Fibroblast of lung (primary cell): ENCODE data around the gene KAT2B. TPM values are rescaled to one million over a fixed set of nuclear protein-coding genes. Genes with fewer than 3 reads are reported as not detected.

Experiments
- DNase-seq, 2 donors: peaks; one replicate each; pipeline versions ENCODE4 v3.0.0 to v3.0.0-alpha.2; 2010; ENCODE audit warnings: low read depth in 2 of 2
- H2AFZ ChIP-seq: 2 replicates; pipeline ENCODE4 v1.5.1; 2012; ENCODE audit warnings: low read length, control low read depth, inconsistent platforms
- H3K27ac ChIP-seq: 2 replicates; pipeline ENCODE4 v1.5.1; 2011; ENCODE audit warnings: low read length, control low read depth; ENCODE audit not compliant: insufficient read depth
- H3K27me3 ChIP-seq: 2 replicates; pipeline ENCODE4 v1.5.1; 2011; ENCODE audit warnings: mild to moderate bottlenecking, low read length; ENCODE audit not compliant: control insufficient read depth, insufficient read depth
- H3K36me3 ChIP-seq: 2 replicates; pipeline ENCODE4 v1.5.1; 2011; ENCODE audit warnings: low read length; ENCODE audit not compliant: control insufficient read depth, insufficient read depth
- H3K4me1 ChIP-seq: 2 replicates; pipeline ENCODE4 v1.5.1; 2011; ENCODE audit warnings: low read length; ENCODE audit not compliant: control insufficient read depth, insufficient read depth; ENCODE audit errors: extremely low read depth
- H3K4me2 ChIP-seq: 2 replicates; pipeline ENCODE4 v1.5.1; 2011; ENCODE audit warnings: low read length, control low read depth; ENCODE audit not compliant: insufficient read depth; ENCODE audit errors: extremely low read depth
- H3K4me3 ChIP-seq, 4 experiments: fragments of 200-600 bp in 1 of 4; sonication (generic) in 1 of 4; replicated peaks in 1 of 4; 2 replicates each; pipeline ENCODE4 v1.5.1; 2011 to 2016; ENCODE audit warnings: low read length in 4 of 4, low read depth in 3 of 4, mild to moderate bottlenecking in 3 of 4, control low read depth in 2 of 4, inconsistent platforms in 1 of 4, mixed read lengths in 1 of 4; ENCODE audit not compliant: insufficient read depth in 1 of 4; ENCODE audit errors: control extremely low read depth in 1 of 4
- H3K79me2 ChIP-seq: 2 replicates; pipeline ENCODE4 v1.5.1; 2012; ENCODE audit warnings: mild to moderate bottlenecking, low read length, inconsistent platforms; ENCODE audit not compliant: control insufficient read depth, insufficient read depth
- H3K9ac ChIP-seq: 2 replicates; pipeline ENCODE4 v1.5.1; 2011; ENCODE audit warnings: mild to moderate bottlenecking, low read length, control low read depth; ENCODE audit not compliant: insufficient read depth
- H3K9me3 ChIP-seq: 2 replicates; pipeline ENCODE4 v1.5.1; 2012; ENCODE audit warnings: low read depth, low read length; ENCODE audit not compliant: control insufficient read depth, insufficient read depth
- H4K20me1 ChIP-seq: 2 replicates; pipeline ENCODE4 v1.5.1; 2011; ENCODE audit warnings: low read length; ENCODE audit not compliant: control insufficient read depth, insufficient read depth; ENCODE audit errors: extremely low read depth
- CTCF ChIP-seq, 2 donors: IDR thresholded peaks in 1 of 2; conservative IDR thresholded peaks in 1 of 2; 1 replicate in 1 of 2; 2 replicates in 1 of 2; pipeline ENCODE4 v1.5.1; 2011 to 2012; ENCODE audit warnings: low read length in 2 of 2, control low read depth in 1 of 2, inconsistent platforms in 1 of 2, low read depth in 1 of 2, mild to moderate bottlenecking in 1 of 2
- EZH2 ChIP-seq: IDR thresholded peaks from 2 replicates; pipeline ENCODE4 v1.5.1; 2012; ENCODE audit warnings: low read length, control low read depth, mild to moderate bottlenecking; ENCODE audit errors: missing control alignments
- polyA plus RNA-seq, 2 donors: library from polyadenylated mRNA; depleted of rRNA in 1 of 2; stranded (reverse) in 1 of 2; unstranded in 1 of 2; fragments of >200 nt; gene quantifications; 2 replicates each; pipeline ENCODE4 v1.2.1, GENCODE V29; 2011 to 2012; ENCODE audit warnings: missing spikeins in 1 of 2
- total RNA-seq: library from RNA; depleted of rRNA; stranded (reverse); fragments of >200 nt; gene quantifications from 2 replicates; pipeline ENCODE4 v1.2.1, GENCODE V29; 2014

KAT2B gene
- total and polyA plus RNA-seq, 2 donors (not counting 1 experiment from before 2014, with no cell fraction given) = 9.1 to 14.7 TPM

- Histone ChIP-seq H3K36me3 (no peaks in the 10 kb centered on the region), H4K20me1 (no peaks in the 10 kb centered on the region), H3K4me1 (no peaks in the 10 kb centered on the region), H3K4me3 (no peak overlapping the region), H3K27ac (no peak overlapping the region), H3K9ac (no peak overlapping the region), H3K27me3 (no peaks in the 10 kb centered on the region), H3K79me2 (no peaks in the 10 kb centered on the region), H2AFZ (no peak overlapping the region), H3K9me3 (no peaks in the 10 kb centered on the region), H3K4me2 (no peak overlapping the region)
- no peak for TF ChIP-seq CTCF (conservative IDR thresholded peaks at IDR 0.05 in 1 of 2, IDR thresholded peaks at IDR 0.05 in 1 of 2; ENCODE audit: low read depth in 1 of 2, low read length in 2 of 2)
- TF ChIP-seq EZH2 = no peak
- DNase-seq = no peak
These were observed 85.7 kb downstream of the KAT2B start for GRCh38 chr3:20125897-20126296.

GRCh38 chr3:20128358-20128757, 88.1 kb downstream of the KAT2B start:
- Histone ChIP-seq H3K9me3 (no peaks in the 10 kb centered on the region), H3K4me1 (no peaks in the 10 kb centered on the region), H3K36me3 (no peaks in the 10 kb centered on the region), H3K4me3 (no peak overlapping the region), H3K4me2 (no peak overlapping the region), H4K20me1 (no peaks in the 10 kb centered on the region), H3K27me3 (no peaks in the 10 kb centered on the region), H3K9ac (no peak overlapping the region), H3K79me2 (no peaks in the 10 kb centered on the region), H3K27ac (no peak overlapping the region), H2AFZ (no peak overlapping the region)
- no peak for TF ChIP-seq CTCF (conservative IDR thresholded peaks at IDR 0.05 in 1 of 2, IDR thresholded peaks at IDR 0.05 in 1 of 2; ENCODE audit: low read depth in 1 of 2, low read length in 2 of 2)
- TF ChIP-seq EZH2 = no peak
- no peak for DNase-seq

GRCh38 chr3:20130106-20130505, 89.9 kb downstream of the KAT2B start:
- H3K9me3 ChIP-seq = no peaks in the 10 kb centered on the region

More at GRCh38 chr3:20130106-20130505, 89.9 kb downstream of the KAT2B start:
- Histone ChIP-seq H3K4me2 (no peak overlapping the region), H3K27me3 (no peaks in the 10 kb centered on the region), H3K4me3 (no peak overlapping the region), H4K20me1 (no peaks in the 10 kb centered on the region), H3K9ac (no peak overlapping the region), H3K36me3 (no peaks in the 10 kb centered on the region), H2AFZ (no peak overlapping the region), H3K27ac (no peak overlapping the region), H3K79me2 (no peaks in the 10 kb centered on the region), H3K4me1 (no peaks in the 10 kb centered on the region)
- TF ChIP-seq CTCF (conservative IDR thresholded peaks at IDR 0.05 in 1 of 2, IDR thresholded peaks at IDR 0.05 in 1 of 2; ENCODE audit: low read depth in 1 of 2, low read length in 2 of 2) (no peak), EZH2 (no peak)
- no peak for DNase-seq
